Psoas muscle (tissue), 8 donors: Measurements from ENCODE around the gene GALNT9. TPM values are rescaled to one million over a fixed set of nuclear protein-coding genes. Genes with fewer than 3 reads are reported as not detected.

Source experiments
- ATAC-seq, 4 donors: fragments of 200-7000 bp; cut with Tn5 transposase; one replicate each; pipeline ENCODE4 v1.9.1; 2020; ENCODE audit warnings: moderate library complexity in 3 of 4, mild to moderate bottlenecking in 2 of 4
- DNase-seq, 2 donors: peaks; one replicate each; pipeline ENCODE4 v3.0.0-alpha.2; 2020
- H3K27ac ChIP-seq: fragments of 200-600 bp; one replicate; pipeline ENCODE4 v1.8.0; 2022
- H3K27me3 ChIP-seq, 3 donors: fragments of 200-600 bp in 1 of 3; one replicate each; pipeline versions ENCODE4 v1.6.1 to v1.8.0; 2013 to 2022; ENCODE audit warnings: low read length in 2 of 3, mild to moderate bottlenecking in 2 of 3, moderate library complexity in 1 of 3; ENCODE audit not compliant: insufficient read depth in 3 of 3
- H3K36me3 ChIP-seq, 2 donors: fragments of 200-600 bp in 1 of 2; one replicate each; pipeline versions ENCODE4 v1.6.1 to v1.8.0; 2013 to 2022; ENCODE audit warnings: low read depth in 1 of 2, mild to moderate bottlenecking in 1 of 2, moderate library complexity in 1 of 2; ENCODE audit not compliant: insufficient read depth in 1 of 2
- H3K4me1 ChIP-seq: fragments of 200-600 bp; one replicate; pipeline ENCODE4 v1.8.0; 2022
- H3K4me3 ChIP-seq: fragments of 200-600 bp; one replicate; pipeline ENCODE4 v1.8.0; 2022; ENCODE audit warnings: mild to moderate bottlenecking
- H3K9me3 ChIP-seq: fragments of 200-600 bp; one replicate; pipeline ENCODE4 v1.8.0; 2022
- CTCF ChIP-seq: fragments of 200-600 bp; IDR thresholded peaks from one replicate; pipeline ENCODE4 v1.8.0; 2022; ENCODE audit warnings: antibody characterized with exemption
- WGBS, 3 donors: extraction: QIAGEN DNeasy Blood & Tissue Kit; methylation state at CpG; one replicate each; pipeline versions ENCODE4 v1.1.6 to v1.1.7; 2013; 5-methylcytosine and 5-hydroxymethylcytosine counted together
- intact Hi-C, 2 donors: fragments of 100-400 bp; cut with DNase I; formaldehyde crosslinking; loops; one replicate each; pipeline versions ENCODE4 v1.11.0 to v1.14.2; 2022
- polyA plus RNA-seq, 3 donors: library from polyadenylated mRNA; stranded (reverse); fragments of 200-250 nt; gene quantifications; one replicate each; pipeline ENCODE4 v1.2.3, GENCODE V29; 2013
- total RNA-seq, 4 donors: library from RNA; stranded (reverse); fragmentation: NEBNext Ultra II Directional in 2 of 4; extraction: Animal tissue kit (Norgen Biotek cat#: 25700) in 2 of 4; gene quantifications; one replicate each; pipeline versions ENCODE4 v1.2.1 to v1.2.4, GENCODE V29; 2021 to 2023
- donor health status: healthy with polysubstance abuse.
- donor health status: DM: no; HTN: no; CAD: no; lungs with moderate emphysema.
- donor health status: Bipolar disorder and iron deficiency.
- donor health status: healthy.
- donor health status: DM: yes; HTN: yes; CAD: no.
- donor health status: DM: no; HTN: no; CAD: no.
- donor health status: DM: no; HTN: no; CAD: no.
- donor health status: DM: yes; HTN: yes; CAD: no.

The GALNT9 gene
- total and polyA plus RNA-seq, 7 donors, result 0.01 to 0.21 (median 0.08) TPM; not detected in 4

- H3K9me3 ChIP-seq, result no peaks in the 10 kb centered on the region
- WGBS, 3 donors, result 96 to 99% (median 97%) methylated on average over 9 to 10 of the region's 10 CpGs
- ATAC-seq, result no peak
- TF ChIP-seq CTCF, result no peak
- no peak for DNase-seq
- H3K4me1 ChIP-seq, result no peaks in the 10 kb centered on the region
- no peak overlapping the region for H3K27ac ChIP-seq
- H3K4me3 ChIP-seq, result no peak overlapping the region
- peaks cover 0 to under 1% (median 0%) of the 10 kb centered on the region in 3 donors for H3K27me3 ChIP-seq
- intact Hi-C loops, result loop anchor here (2.0 to 10.0 kb wide), 3 partner anchors 63 to 459 kb away; partner anchors contain the start of genes LRCOL1 (in 1 of the 2) and P2RX2 (in 1 of the 2)
- H3K36me3 ChIP-seq, result peaks cover 0 to 15% of the 10 kb centered on the region in 2 donors
Measured at GRCh38 chr12:132155771-132156572, 173.4 kb downstream of the GALNT9 start.

GRCh38 chr12:132154941-132155770 lies 174.2 kb downstream of the GALNT9 start:
- Histone ChIP-seq H3K27me3 (no peaks in the 10 kb centered on the region), H3K4me3 (no peak overlapping the region), H3K9me3 (no peaks in the 10 kb centered on the region), H3K4me1 (no peaks in the 10 kb centered on the region), H3K36me3 (peaks cover 0 to 16% of the 10 kb centered on the region in 2 donors), H3K27ac (no peak overlapping the region)
- no peak for TF ChIP-seq CTCF
- 63 to 71% (median 70%) methylated on average over 49 to 51 of the region's 51 CpGs for WGBS, 3 donors
- ATAC-seq (no peak), DNase-seq (peak; percentile 9 to 46)
- intact Hi-C loops, result loop anchor here (1.0 to 10.0 kb wide), 4 partner anchors 64 to 460 kb away; partner anchors contain the start of genes LRCOL1 (in 1 of the 2) and P2RX2 (in 1 of the 2)

- no peaks in the 10 kb centered on the region for H3K4me1 ChIP-seq
- intact Hi-C loops, result loop anchor here (1.0 to 10.0 kb wide), 4 partner anchors 64 to 460 kb away; partner anchors contain the start of genes LRCOL1 (in 1 of the 2) and P2RX2 (in 1 of the 2)
- no peaks in the 10 kb centered on the region for H3K9me3 ChIP-seq
- no peaks in the 10 kb centered on the region for H3K27me3 ChIP-seq
- peak overlapping the region; percentile 29 for H3K4me3 ChIP-seq
- peaks cover 0 to 16% of the 10 kb centered on the region in 2 donors for H3K36me3 ChIP-seq
- TF ChIP-seq CTCF, result no peak
- 67 to 68% (median 68%) methylated on average over 21 of the region's 21 CpGs for WGBS, 3 donors
- no peak overlapping the region for H3K27ac ChIP-seq
- DNase-seq (peak; percentile 9 to 40), ATAC-seq (peak in 1 of 4 donors; percentile 46)
Measured at GRCh38 chr12:132154341-132154761, 175.0 kb downstream of the GALNT9 start.

- intact Hi-C loops, result loop anchor here (1.0 to 10.0 kb wide), 5 partner anchors 65 to 461 kb away; partner anchors contain the start of genes LRCOL1 (in 1 of the 2) and P2RX2 (in 1 of the 2)
- TF ChIP-seq CTCF, result peak; percentile 85
- DNase-seq, result peak; percentile 61 to 80
- peak; percentile 90 to 94 (median 93) for ATAC-seq
- H3K4me3 ChIP-seq, result peak overlapping the region; percentile 29
- no peak overlapping the region for H3K27ac ChIP-seq
- 33 to 40% (median 36%) methylated on average over 37 to 41 of the region's 41 CpGs for WGBS, 3 donors
- no peaks in the 10 kb centered on the region for H3K4me1 ChIP-seq
- no peaks in the 10 kb centered on the region for H3K9me3 ChIP-seq
- H3K27me3 ChIP-seq, result no peaks in the 10 kb centered on the region
- peaks cover 0 to 17% of the 10 kb centered on the region in 2 donors for H3K36me3 ChIP-seq
Measured at GRCh38 chr12:132153501-132154340, 175.7 kb downstream of the GALNT9 start.
